ENCODE measurements around the gene GPC2. TPM values are rescaled to one million over a fixed set of nuclear protein-coding genes. Genes with fewer than 3 reads are reported as not detected.

Gene GPC2
- total RNA-seq, 4 donors from 2014 or later, result 0.66 to 2.7 TPM; not detected in 2

DNA sequence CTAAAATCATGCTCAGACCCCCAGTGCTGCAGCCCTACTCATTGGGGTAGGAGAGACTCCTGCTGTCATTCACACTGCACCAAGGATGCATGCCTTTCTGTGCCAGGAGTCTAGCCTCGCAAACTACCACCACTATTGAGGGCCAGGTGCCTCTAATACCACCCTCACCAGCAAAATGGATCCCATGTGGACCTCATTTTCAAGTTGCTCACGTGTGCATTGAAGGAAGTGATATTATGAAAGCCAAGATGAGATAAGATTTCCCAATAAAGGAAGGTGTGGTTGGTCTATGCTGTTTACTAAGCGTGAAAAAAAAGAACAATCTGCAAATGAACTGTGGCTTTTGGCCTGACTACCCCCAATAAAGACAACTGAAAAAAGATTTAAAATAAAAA lies 35.6 kb downstream of the GPC2 start:
- TF ChIP-seq CTCF (IDR thresholded peaks at IDR 0.05; ENCODE audit: low read depth), result no peak

DNA sequence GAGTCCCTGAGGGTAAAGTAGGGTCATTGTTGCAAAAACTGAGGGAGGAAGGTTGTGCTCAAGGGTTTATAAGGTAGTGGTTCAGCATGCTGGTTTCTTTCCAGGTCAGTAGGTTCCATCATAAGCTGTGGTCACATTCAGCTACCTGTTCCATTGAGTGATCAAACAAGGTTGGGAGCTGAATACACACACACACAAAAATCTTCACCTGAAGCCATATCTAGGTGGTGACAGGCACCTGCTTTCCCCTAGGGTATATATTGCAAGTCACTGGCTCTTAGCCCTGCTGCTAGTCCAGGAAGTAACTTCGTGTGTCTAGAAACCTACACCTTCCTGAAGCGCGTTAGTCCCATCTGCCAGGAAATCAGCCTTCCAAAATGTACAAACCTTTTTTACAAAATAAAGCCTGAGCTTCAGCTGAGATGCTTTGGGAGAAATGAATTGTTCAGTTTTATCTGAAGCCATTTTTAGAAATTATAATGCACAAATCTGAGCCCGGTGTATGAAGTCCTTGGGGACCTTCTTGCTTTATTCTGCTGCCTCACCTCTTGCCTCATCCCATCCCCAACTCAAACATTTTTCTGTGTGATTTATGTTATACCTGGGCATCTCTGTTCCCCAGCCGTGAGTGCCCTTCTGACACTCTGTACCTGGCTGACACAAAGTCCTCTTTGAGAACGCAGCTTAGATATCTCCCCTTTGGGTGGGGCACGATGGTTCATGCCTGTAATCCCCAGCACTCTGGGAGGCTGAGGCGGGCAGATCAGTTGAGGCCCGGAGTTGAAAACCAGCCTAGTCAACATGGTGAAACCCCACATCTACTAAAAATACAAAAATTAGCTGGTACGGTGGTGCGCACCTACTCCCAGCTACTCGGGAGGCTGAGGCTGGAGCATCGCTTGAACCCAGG lies 39.1 kb downstream of the GPC2 start:
- no peak for TF ChIP-seq CTCF (IDR thresholded peaks at IDR 0.05; ENCODE audit: low read depth)

- no peak for TF ChIP-seq CTCF (IDR thresholded peaks at IDR 0.05; ENCODE audit: low read depth)
Measured at GRCh38 chr7:100132697-100133151, 44.5 kb downstream of the GPC2 start.

DNA sequence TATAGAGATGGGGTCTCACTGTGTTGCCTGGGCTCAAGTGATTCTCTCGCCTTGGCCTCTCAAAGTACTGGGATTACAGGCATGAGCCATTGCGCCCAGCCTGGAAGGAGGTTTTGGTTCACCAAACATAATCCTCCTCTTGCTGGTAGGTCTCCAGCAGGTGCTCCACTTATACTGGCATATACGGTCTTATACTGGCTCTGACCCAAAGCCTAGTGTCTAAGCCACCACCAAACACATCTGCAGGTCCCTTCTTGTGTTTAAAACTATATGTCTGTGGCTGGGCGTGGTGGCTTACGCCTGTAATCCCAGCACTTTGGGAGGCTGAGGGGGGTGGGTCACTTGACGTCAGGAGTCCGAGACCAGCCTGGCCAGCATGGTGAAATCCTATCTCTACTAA lies 45.1 kb downstream of the GPC2 start:
- TF ChIP-seq CTCF (IDR thresholded peaks at IDR 0.05; ENCODE audit: low read depth), result no peak

DNA sequence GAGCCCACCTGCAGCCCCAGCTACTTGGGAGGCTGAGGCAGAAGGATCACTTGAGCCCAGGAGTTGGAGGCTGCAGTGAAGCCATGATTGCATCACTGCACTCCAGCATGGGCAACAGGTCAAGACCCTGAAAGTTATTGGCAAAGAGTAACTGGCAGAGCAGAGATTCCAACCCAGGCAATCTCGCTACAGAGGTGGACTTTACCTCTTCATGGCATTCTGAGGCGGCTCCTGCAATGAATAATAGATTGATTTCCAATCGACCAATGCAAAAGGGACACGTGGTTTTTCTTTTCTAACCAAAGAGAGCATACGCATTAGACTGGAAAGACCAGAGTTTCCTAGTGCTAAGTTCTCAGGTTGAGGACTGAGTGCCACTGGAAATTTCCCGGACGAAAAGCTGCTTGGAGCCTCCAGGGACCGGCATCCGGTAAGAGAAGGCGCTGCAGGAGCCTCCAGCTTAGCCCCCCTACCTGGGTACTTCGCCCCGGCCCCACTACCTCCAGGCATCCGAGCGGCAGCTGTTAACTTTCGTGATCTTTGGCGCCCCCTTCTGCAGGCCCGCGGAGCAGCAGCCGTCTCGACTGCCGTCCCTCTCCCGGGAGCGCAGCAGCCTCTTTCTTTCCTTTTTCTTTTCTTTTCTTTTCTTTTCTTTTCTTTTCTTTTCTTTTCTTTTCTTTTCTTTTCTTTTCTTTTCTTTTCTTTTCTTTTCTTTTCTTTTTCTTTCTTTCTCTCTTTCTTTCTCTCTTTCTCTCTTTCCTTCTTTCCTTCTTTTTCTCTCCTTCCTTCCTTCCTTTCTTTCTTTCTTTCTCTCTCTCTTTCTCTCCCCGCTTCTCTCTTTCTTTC lies 46.4 kb downstream of the GPC2 start:
- no peak for TF ChIP-seq CTCF (IDR thresholded peaks at IDR 0.05; ENCODE audit: low read depth)

- no peak for TF ChIP-seq CTCF (IDR thresholded peaks at IDR 0.05; ENCODE audit: low read depth)
Measured at GRCh38 chr7:100128637-100128963, 48.6 kb downstream of the GPC2 start.

All from subcutaneous adipose tissue (tissue), 4 donors.